Measurements from ENCODE around the gene PCDHGA6. TPM values are rescaled to one million over a fixed set of nuclear protein-coding genes. Genes with fewer than 3 reads are reported as not detected.

PCDHGA6 gene
- total RNA-seq, 2 donors from 2014 or later: 0.55 to 3.8 TPM

- Mint-ChIP-seq H3K27ac (no peak overlapping the region), H3K36me3 (ENCODE audit: low read depth) (peaks cover 58% of the 10 kb centered on the region), H3K27me3 (ENCODE audit: insufficient read depth) (no peaks in the 10 kb centered on the region), H3K4me3 (no peak overlapping the region), H3K4me1 (no peaks in the 10 kb centered on the region), H3K9me3 (peaks cover 78% of the 10 kb centered on the region)
- Histone ChIP-seq H3K9ac (ENCODE audit: extremely low read depth, low read length, poor library complexity, severe bottlenecking) (no peak overlapping the region), H3K36me3 (ENCODE audit: control insufficient read depth, insufficient read depth, low read length) (no peaks in the 10 kb centered on the region), H3K4me3 (ENCODE audit: low read length) (no peak overlapping the region), H3K9me3 (ENCODE audit: control insufficient read depth, low read length) (peaks cover 59% of the 10 kb centered on the region), H3K27ac (ENCODE audit: low read depth, low read length) (no peak overlapping the region), H3K27me3 (ENCODE audit: control insufficient read depth, insufficient read depth, low read length, poor library complexity, severe bottlenecking) (no peaks in the 10 kb centered on the region), H3K4me1 (ENCODE audit: control insufficient read depth, insufficient read depth, low read length) (no peaks in the 10 kb centered on the region)
- 89 to 95% methylated on average over 14 to 15 of the region's 15 CpGs for WGBS, 2 experiments (ENCODE audit: insufficient coverage in 1 of 2, insufficient read length in 1 of 2)
- no peak for DNase-seq
- TF ChIP-seq CTCF (conservative IDR thresholded peaks at IDR 0.05): no peak
Observed at GRCh38 chr5:141360685-141361084, 13.0 kb upstream of the PCDHGA6 start.

DNA sequence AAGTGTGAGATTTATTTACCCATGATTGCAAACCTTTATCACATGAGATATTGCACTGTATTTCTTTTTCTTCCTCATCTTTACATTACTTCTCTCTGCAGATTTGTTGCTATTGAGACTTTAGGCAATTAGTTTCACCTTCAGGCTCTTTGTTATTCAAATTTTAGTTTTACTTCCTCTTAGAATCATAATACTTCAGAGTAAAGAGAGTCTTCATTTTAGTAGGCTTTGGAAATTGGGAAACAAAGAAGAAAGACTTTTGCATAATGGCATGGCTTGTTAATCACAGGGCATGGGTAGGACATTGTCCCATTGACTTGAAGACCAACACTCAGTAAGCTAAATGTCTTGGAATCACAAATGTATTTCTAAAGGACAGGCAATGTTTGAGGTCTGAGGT is 11.0 kb upstream of the PCDHGA6 start:
- no peak overlapping the region for H3K4me3 Mint-ChIP-seq
- DNase-seq: no peak
- H3K4me1 Mint-ChIP-seq: no peaks in the 10 kb centered on the region

GRCh38 chr5:141363952-141364660 is 9.6 kb upstream of the PCDHGA6 start, which contains the start of gene PCDHGA5:
TSS of gene PCDHGA5 (plus strand) at chr5:141364162. CDS start at chr5:141364331, 169 bp downstream.
- H3K27me3 ChIP-seq (ENCODE audit: control insufficient read depth, insufficient read depth, low read length, poor library complexity, severe bottlenecking): no peaks in the 10 kb centered on the region
- H3K27ac Mint-ChIP-seq: no peak within 1 kb of the TSS
- peaks cover 68% of the 10 kb centered on the region for H3K9me3 Mint-ChIP-seq
- no peak within 1 kb of the TSS for H3K4me3 Mint-ChIP-seq
- DNase-seq: no peak
- H3K36me3 ChIP-seq (ENCODE audit: control insufficient read depth, insufficient read depth, low read length): no peaks in the 10 kb centered on the region
- no peak within 1 kb of the TSS for H3K27ac ChIP-seq (ENCODE audit: low read depth, low read length)
- H3K27me3 Mint-ChIP-seq (ENCODE audit: insufficient read depth): no peaks in the 10 kb centered on the region
- H3K4me1 ChIP-seq (ENCODE audit: control insufficient read depth, insufficient read depth, low read length): no peaks in the 10 kb centered on the region
- no peak within 1 kb of the TSS for H3K9ac ChIP-seq (ENCODE audit: extremely low read depth, low read length, poor library complexity, severe bottlenecking)
- no peaks in the 10 kb centered on the region for H3K4me1 Mint-ChIP-seq
- no peak within 1 kb of the TSS for H3K4me3 ChIP-seq (ENCODE audit: low read length)
- 96% methylated on average over 28 to 33 of the region's 34 CpGs for WGBS, 2 experiments (ENCODE audit: insufficient coverage in 1 of 2, insufficient read length in 1 of 2)
- no peak for TF ChIP-seq CTCF (conservative IDR thresholded peaks at IDR 0.05)
- peaks cover 47% of the 10 kb centered on the region for H3K9me3 ChIP-seq (ENCODE audit: control insufficient read depth, low read length)
- peaks cover 50% of the 10 kb centered on the region for H3K36me3 Mint-ChIP-seq (ENCODE audit: low read depth)

More for the DNA sequence above, 11.0 kb upstream of the PCDHGA6 start:
- Mint-ChIP-seq H3K36me3 (ENCODE audit: low read depth) (peaks cover 51% of the 10 kb centered on the region), H3K9me3 (peaks cover 73% of the 10 kb centered on the region), H3K27ac (no peak overlapping the region), H3K27me3 (ENCODE audit: insufficient read depth) (no peaks in the 10 kb centered on the region)
- no peaks in the 10 kb centered on the region for H3K27me3 ChIP-seq (ENCODE audit: control insufficient read depth, insufficient read depth, low read length, poor library complexity, severe bottlenecking)
- no peak overlapping the region for H3K27ac ChIP-seq (ENCODE audit: low read depth, low read length)
- peaks cover 57% of the 10 kb centered on the region for H3K9me3 ChIP-seq (ENCODE audit: control insufficient read depth, low read length)
- H3K4me3 ChIP-seq (ENCODE audit: low read length): no peak overlapping the region
- H3K36me3 ChIP-seq (ENCODE audit: control insufficient read depth, insufficient read depth, low read length): no peaks in the 10 kb centered on the region
- H3K4me1 ChIP-seq (ENCODE audit: control insufficient read depth, insufficient read depth, low read length): no peaks in the 10 kb centered on the region
- H3K9ac ChIP-seq (ENCODE audit: extremely low read depth, low read length, poor library complexity, severe bottlenecking): no peak overlapping the region
- TF ChIP-seq CTCF (conservative IDR thresholded peaks at IDR 0.05): no peak
